Limb (tissue), 2 donors: ENCODE measurements around the gene EMSY.
"Not testable (repeated sequence)": the region's sequence is repeated elsewhere in the genome, so short reads cannot be mapped to it uniquely, and the experiment has no call there.

ENCODE experiments used
- DNase-seq, 2 donors: peaks; one replicate each; pipeline ENCODE4 v3.0.0-alpha.2; 2016; ENCODE audit errors: extremely low spot score in 2 of 2

The EMSY gene

GRCh38 chr11:76444384-76445120 lies at the start of gene EMSY:
Gene EMSY, plus strand, starts transcription at chr11:76445018. Its CDS starts 1,921 bp downstream, at chr11:76446939.
- DNase-seq = peak; percentile 95 to 99

- no peak for DNase-seq
Measured at GRCh38 chr11:76395296-76395695, 49.5 kb upstream of the EMSY start.

GRCh38 chr11:76397383-76397782 lies 47.4 kb upstream of the EMSY start:
- no peak for DNase-seq

GRCh38 chr11:76400967-76401366 lies 43.9 kb upstream of the EMSY start:
- no peak for DNase-seq

- not testable (repeated sequence) for DNase-seq
Measured at GRCh38 chr11:76401484-76401883, 43.3 kb upstream of the EMSY start.

GRCh38 chr11:76406359-76406758 lies 38.5 kb upstream of the EMSY start:
- DNase-seq = no peak

- peak in 1 of 2 donors; percentile 33 for DNase-seq
Measured at GRCh38 chr11:76408171-76408965, 36.5 kb upstream of the EMSY start.

GRCh38 chr11:76410851-76411357 lies 33.9 kb upstream of the EMSY start:
- peak; percentile 61 to 65 for DNase-seq

- no peak for DNase-seq
Measured at GRCh38 chr11:76415073-76415472, 29.7 kb upstream of the EMSY start.

GRCh38 chr11:76419896-76420295 lies 24.9 kb upstream of the EMSY start:
- no peak for DNase-seq

GRCh38 chr11:76424379-76424778 lies 20.4 kb upstream of the EMSY start:
- no peak for DNase-seq

- no peak for DNase-seq
Measured at GRCh38 chr11:76424891-76425290, 19.9 kb upstream of the EMSY start.

GRCh38 chr11:76426660-76427059 lies 18.2 kb upstream of the EMSY start:
- DNase-seq = no peak

GRCh38 chr11:76436020-76436419 lies 8.8 kb upstream of the EMSY start:
- DNase-seq = no peak

GRCh38 chr11:76443268-76443980 lies 1.4 kb upstream of the EMSY start:
- peak in 1 of 2 donors; percentile 8 for DNase-seq

GRCh38 chr11:76444065-76444383 lies 794 bp upstream of the EMSY start:
- no peak for DNase-seq

- DNase-seq = peak; percentile 85 to 88
Measured at GRCh38 chr11:76445121-76446084, 585 bp downstream of the EMSY start.

GRCh38 chr11:76448506-76448905 lies 3.7 kb downstream of the EMSY start:
- no peak for DNase-seq

- DNase-seq = no peak
Measured at GRCh38 chr11:76453248-76453647, 8.4 kb downstream of the EMSY start.

- DNase-seq = no peak
Measured at GRCh38 chr11:76455331-76455730, 10.5 kb downstream of the EMSY start.

GRCh38 chr11:76455931-76456330 lies 11.1 kb downstream of the EMSY start:
- DNase-seq = no peak
